GM13976 (cell line): ENCODE measurements around the gene MAP3K13.

ENCODE experiments used
- DNase-seq: peaks from one replicate; pipeline ENCODE4 v3.0.0; 2012; ENCODE audit warnings: low spot score
- in situ Hi-C: fragments of 300-500 bp; cut with MboI; formaldehyde crosslinking; loops from one replicate; pipeline ENCODE4 v1.12.0; 2022; ENCODE audit warnings: low sequenced_read_pairs, mixed read lengths, inconsistent platforms; ENCODE audit not compliant: unreplicated experiment
- TF ChIP-seq, protein P1 (sequence below): IDR thresholded peaks from 2 replicates; pipeline ENCODE4 v1.5.1; 2012; ENCODE audit warnings: borderline replicate concordance, mild to moderate bottlenecking; ENCODE audit not compliant: insufficient read depth; ENCODE audit errors: extremely low read depth, missing control alignments, control extremely low read depth

Gene MAP3K13

DNA sequence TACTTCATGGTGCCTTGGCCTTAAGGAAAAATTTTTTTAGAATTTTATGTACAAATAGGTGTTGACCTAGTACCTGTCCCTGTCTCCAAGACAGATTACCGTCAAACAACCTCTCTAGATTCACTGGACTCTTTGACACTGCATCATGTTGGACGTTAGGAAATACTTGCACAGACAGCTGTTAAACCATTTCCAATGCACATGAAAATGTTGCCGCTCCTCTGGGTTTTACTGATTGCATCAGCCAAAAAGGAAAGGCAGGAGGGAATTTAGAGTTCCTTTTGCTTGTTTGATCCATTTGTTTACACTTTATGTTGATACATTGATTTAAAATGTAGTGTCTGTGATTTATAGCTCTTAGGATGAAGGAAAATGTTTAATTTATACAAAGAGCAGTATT, 121.4 kb downstream of the MAP3K13 start:
- no peak for DNase-seq
- in situ Hi-C loops, result no loop called here
- TF ChIP-seq, protein P1, sequence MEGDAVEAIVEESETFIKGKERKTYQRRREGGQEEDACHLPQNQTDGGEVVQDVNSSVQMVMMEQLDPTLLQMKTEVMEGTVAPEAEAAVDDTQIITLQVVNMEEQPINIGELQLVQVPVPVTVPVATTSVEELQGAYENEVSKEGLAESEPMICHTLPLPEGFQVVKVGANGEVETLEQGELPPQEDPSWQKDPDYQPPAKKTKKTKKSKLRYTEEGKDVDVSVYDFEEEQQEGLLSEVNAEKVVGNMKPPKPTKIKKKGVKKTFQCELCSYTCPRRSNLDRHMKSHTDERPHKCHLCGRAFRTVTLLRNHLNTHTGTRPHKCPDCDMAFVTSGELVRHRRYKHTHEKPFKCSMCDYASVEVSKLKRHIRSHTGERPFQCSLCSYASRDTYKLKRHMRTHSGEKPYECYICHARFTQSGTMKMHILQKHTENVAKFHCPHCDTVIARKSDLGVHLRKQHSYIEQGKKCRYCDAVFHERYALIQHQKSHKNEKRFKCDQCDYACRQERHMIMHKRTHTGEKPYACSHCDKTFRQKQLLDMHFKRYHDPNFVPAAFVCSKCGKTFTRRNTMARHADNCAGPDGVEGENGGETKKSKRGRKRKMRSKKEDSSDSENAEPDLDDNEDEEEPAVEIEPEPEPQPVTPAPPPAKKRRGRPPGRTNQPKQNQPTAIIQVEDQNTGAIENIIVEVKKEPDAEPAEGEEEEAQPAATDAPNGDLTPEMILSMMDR, result no peak

DNA sequence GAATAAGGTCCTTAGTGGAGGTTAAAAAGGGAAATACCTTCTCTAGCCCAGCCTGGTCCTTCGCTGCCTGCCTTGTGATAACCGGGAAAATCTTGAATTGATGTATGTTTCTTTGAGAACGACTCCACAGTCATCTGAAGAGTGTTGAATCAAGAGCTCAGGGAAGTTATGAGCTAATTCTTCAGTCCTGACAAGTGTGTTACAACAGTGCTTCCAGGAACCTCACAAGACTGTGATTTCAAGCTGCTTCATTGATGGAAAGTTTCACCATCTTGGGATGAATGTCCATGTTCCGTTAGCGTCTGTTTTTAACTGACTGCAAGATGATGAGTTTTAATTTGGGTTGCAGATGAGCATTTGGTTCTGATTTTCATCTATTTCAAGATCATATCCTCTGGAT, 123.5 kb downstream of the MAP3K13 start:
- TF ChIP-seq, protein P1, result no peak
- in situ Hi-C loops, result no loop called here

DNA sequence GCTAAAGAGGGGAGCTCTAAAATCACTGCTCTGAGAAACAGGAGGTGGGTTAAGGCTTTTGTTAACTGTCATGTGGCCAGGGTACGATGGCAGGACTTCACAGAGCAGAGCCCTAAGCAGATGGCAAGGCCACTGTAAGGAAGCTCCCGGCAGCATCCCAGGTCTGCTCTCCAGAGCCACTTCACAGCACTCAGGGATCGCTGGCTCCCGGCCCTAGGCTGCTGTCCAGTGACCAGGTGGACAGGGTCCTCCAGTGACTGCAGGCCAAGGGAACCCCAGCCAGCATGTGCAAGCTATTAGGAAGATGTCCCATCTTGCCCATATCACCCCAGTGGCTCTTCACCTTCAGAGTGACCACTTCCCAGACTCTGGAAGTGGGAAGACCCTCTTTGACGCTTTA, 125.5 kb downstream of the MAP3K13 start:
- DNase-seq, result no peak
- TF ChIP-seq, protein P1, result no peak
- in situ Hi-C loops, result no loop called here

More for the DNA sequence above, 123.5 kb downstream of the MAP3K13 start:
- no peak for DNase-seq

DNA sequence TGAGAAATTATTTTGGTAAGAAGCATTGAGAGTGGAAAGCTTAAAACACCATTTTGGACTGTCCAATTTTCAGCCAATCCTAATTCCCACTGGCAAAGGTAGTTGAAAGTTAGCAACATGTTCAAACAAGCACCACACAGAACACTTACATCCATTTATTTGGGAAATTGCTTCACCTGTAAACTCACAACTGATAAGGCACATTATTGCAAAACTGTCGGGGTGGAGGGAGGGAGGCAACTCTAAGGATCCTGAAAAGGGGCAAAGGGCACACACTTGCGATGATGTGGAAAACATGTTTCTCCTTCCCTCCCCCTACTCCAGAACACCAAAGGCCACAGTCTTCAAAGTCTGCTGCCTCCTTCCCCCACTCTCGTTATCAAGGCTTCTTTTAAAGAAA, 126.5 kb downstream of the MAP3K13 start:
- in situ Hi-C loops, result no loop called here
- DNase-seq, result no peak
- TF ChIP-seq, protein P1, result no peak

DNA sequence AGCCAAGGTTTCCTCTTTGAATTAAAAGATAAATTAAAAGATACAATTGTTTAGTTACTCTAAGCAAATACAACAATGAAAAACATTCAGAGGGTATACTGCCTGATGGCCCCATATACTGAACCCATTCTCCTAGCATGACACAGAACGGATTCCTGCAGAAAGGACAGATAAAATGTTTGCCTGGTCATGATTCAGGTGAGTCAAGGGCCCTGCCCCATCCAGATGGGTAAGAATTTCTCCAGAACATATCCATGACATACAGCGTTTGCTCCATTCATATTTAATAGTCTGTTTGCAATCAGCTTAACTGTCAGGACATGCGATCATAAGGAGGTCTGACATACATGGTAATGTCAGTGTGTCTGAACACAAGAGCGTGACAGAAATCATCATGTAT, 127.3 kb downstream of the MAP3K13 start:
- TF ChIP-seq, protein P1, result no peak
- in situ Hi-C loops, result no loop called here

DNA sequence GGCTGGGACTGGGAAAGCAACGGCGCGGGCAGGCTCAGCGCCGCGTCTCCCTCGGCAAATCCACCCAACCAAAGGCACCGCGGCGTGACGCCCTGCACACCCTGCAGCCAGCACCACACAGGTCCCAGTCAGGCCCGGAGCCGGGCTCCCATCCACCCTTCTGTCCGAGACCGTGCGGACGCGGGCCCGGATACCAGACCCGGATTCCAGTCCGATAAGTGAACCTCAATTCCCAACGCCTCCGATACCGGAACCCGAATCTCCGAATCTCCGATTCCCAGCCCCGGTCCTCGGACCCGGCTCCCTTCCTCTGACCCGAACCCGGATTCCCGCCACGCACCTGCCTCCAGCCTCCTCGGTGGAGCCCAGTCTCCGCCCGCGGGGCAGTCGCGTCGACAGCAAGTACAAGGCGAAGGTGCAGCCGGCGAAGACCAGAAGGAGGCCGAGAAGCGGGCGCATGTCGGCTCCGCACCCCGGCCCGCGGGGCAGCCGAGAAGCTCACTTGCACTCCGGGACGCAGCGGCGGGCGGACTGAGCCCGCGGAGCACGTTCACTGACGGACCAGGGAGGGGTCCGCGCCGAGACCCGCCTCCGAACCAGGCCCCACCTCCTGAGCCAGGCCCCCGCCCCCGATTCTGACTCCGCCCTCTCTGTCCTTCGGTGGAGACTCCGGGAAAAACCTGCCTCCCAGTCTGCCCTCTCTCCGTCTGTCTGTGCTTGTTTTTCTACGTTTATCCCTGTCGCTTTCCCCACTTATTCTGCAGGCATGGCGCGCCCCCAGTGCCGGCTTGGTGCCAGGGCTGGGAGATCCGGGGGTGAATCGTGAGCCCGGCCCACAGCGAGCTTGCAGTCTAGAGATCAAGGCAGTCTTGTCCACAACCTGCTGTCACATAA, 135.8 kb downstream of the MAP3K13 start, which contains the start of gene TMEM41A:
Gene TMEM41A (minus strand): TSS at position 533 of the 894 bp plus-strand sequence. CDS start 74 bp downstream, at position 459.
- in situ Hi-C loops, result no loop called here
- DNase-seq, result peak; percentile 98
- TF ChIP-seq, protein P1, result no peak

More for the DNA sequence above, 127.3 kb downstream of the MAP3K13 start:
- no peak for DNase-seq
